GM12865 (cell line): ENCODE results near the gene ABITRAM.
A peak's percentile ranks its signal among the peaks of the same experiment; 100 is the strongest.
"Not testable (repeated sequence)": the region's sequence is repeated elsewhere in the genome, so short reads cannot be mapped to it uniquely, and the experiment has no call there.

Experiments
- DNase-seq: peaks from one replicate; pipeline ENCODE4 v3.0.0; 2010; ENCODE audit warnings: low read depth
- H3K4me3 ChIP-seq: 2 replicates; pipeline ENCODE4 v1.5.1; 2011; ENCODE audit warnings: mild to moderate bottlenecking, low read depth, low read length, control low read depth
- CTCF ChIP-seq: IDR thresholded peaks from 2 replicates; pipeline ENCODE4 v1.5.1; 2011; ENCODE audit warnings: low read length, control low read depth, low read depth, inconsistent platforms; ENCODE audit not compliant: insufficient read depth; ENCODE audit errors: missing control alignments

ABITRAM gene

GRCh38 chr9:108953983-108954574, 19.9 kb downstream of the ABITRAM start:
- DNase-seq, result peak; percentile 51
- TF ChIP-seq CTCF, result peak; percentile 50
- H3K4me3 ChIP-seq, result no peak overlapping the region

- no peak overlapping the region for H3K4me3 ChIP-seq
- DNase-seq, result no peak
- TF ChIP-seq CTCF, result no peak
Measured at GRCh38 chr9:108956022-108956630, 21.9 kb downstream of the ABITRAM start.

GRCh38 chr9:108956631-108957026, 22.4 kb downstream of the ABITRAM start:
- no peak for DNase-seq
- no peak for TF ChIP-seq CTCF
- H3K4me3 ChIP-seq, result no peak overlapping the region

- TF ChIP-seq CTCF, result no peak
- H3K4me3 ChIP-seq, result no peak overlapping the region
- no peak for DNase-seq
Measured at GRCh38 chr9:108960331-108960730, 26.1 kb downstream of the ABITRAM start.

- TF ChIP-seq CTCF, result no peak
- no peak for DNase-seq
- no peak overlapping the region for H3K4me3 ChIP-seq
Measured at GRCh38 chr9:108961151-108961550, 27.0 kb downstream of the ABITRAM start.

- TF ChIP-seq CTCF, result no peak
- no peak for DNase-seq
- H3K4me3 ChIP-seq, result no peak overlapping the region
Measured at GRCh38 chr9:108963459-108964143, 29.4 kb downstream of the ABITRAM start.

- DNase-seq, result no peak
- no peak overlapping the region for H3K4me3 ChIP-seq
- no peak for TF ChIP-seq CTCF
Measured at GRCh38 chr9:108967916-108968315, 33.7 kb downstream of the ABITRAM start.

GRCh38 chr9:108971392-108971791, 37.2 kb downstream of the ABITRAM start:
- H3K4me3 ChIP-seq, result not testable (repeated sequence)
- DNase-seq, result peak; percentile 1
